NCI-H1694 treated with DMSO at 0.1 percent for 48 hours (cell line): Measurements from ENCODE around the gene NDUFA7.
"Not testable (repeated sequence)": the region's sequence is repeated elsewhere in the genome, so short reads cannot be mapped to it uniquely, and the experiment has no call there.

Experiments used
- DNase-seq: peaks from one replicate; lab custom pipeline; 2025; lab: John Stamatoyannopoulos, UW

Gene NDUFA7

GRCh38 chr19:8319807-8320520 lies 1.2 kb downstream of the NDUFA7 start:
- no peak for DNase-seq

DNA sequence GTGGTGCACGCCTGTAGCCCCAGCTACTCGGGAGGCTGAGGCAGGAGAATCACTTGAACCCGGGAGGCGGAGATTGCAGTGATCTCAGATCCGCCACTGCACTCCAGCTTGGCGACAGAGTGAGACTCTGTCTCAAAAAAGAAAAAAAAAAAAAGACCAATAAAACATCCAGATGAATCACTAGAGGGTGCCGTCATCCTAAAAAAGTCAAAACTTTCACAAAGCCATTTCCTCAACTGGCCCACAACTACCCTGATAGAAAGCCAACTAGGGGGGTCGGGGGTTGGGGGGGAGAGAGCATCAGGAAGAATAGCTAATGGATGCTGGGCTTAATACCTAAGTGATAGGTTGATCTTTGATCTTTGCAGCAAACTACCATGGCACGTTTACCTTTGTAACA lies 2.3 kb downstream of the NDUFA7 start:
- DNase-seq = not testable (repeated sequence)

DNA sequence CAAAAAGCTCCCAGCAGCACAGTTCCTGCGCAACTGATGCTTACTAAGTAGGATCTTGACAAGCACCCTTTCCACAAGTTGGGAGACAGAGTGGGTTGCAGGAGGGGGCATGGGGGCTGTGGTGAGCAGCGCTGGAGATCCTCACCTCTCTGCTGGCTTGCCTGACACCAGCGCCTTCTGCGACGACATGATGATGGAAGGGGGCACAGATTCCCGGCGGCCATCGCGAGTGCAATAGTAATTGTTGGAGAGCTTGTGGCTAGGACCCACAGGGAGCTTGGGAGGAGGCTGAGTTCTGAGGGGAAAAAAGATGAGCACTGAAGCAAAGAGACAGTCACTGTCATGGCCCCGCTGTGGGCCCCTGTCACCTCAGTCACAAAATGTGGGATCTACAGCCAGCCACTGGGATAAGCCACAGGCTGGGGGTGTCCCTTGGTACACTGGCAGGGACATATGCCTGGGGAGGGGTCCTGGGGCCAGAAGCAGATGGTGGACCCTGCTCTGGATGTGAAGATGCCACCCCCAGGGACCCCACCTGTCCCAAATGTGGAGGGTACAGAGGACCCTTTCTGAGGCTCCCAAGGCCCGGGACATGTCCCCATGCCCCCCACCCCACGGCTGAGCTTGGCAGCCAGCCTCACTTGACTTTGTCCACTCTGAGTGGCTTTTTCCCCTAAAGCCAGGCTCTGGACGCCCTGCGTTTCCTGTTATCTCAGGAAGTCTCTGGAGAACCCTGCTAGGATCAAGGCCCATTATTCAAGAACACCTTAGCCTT lies 4.6 kb downstream of the NDUFA7 start:
- no peak for DNase-seq

GRCh38 chr19:8314981-8315640 lies 6.1 kb downstream of the NDUFA7 start:
- DNase-seq = not testable (repeated sequence)

GRCh38 chr19:8311461-8312260 lies 9.5 kb downstream of the NDUFA7 start:
- no peak for DNase-seq

GRCh38 chr19:8310342-8311055 lies 10.7 kb downstream of the NDUFA7 start:
- no peak for DNase-seq

DNA sequence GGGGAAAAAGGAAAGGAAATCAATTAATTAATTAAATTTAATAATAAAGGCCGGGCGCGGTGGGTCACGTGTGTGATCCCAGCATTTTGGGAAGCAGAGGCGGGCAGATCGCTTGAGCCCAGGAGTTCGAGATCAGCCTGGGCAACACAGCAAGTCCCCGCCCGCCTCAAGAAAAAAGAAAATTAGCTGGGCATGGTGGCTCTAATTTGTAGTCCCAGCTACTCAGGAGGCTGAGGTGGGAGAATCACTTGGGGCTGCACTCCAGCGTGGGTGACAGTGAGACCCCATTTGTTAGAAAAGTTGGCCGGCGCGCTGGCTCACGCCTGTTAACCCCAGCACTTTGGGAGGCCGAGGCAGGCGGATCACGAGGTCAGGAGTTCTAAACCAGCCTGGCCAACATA lies 12.3 kb downstream of the NDUFA7 start:
- DNase-seq = no peak

DNA sequence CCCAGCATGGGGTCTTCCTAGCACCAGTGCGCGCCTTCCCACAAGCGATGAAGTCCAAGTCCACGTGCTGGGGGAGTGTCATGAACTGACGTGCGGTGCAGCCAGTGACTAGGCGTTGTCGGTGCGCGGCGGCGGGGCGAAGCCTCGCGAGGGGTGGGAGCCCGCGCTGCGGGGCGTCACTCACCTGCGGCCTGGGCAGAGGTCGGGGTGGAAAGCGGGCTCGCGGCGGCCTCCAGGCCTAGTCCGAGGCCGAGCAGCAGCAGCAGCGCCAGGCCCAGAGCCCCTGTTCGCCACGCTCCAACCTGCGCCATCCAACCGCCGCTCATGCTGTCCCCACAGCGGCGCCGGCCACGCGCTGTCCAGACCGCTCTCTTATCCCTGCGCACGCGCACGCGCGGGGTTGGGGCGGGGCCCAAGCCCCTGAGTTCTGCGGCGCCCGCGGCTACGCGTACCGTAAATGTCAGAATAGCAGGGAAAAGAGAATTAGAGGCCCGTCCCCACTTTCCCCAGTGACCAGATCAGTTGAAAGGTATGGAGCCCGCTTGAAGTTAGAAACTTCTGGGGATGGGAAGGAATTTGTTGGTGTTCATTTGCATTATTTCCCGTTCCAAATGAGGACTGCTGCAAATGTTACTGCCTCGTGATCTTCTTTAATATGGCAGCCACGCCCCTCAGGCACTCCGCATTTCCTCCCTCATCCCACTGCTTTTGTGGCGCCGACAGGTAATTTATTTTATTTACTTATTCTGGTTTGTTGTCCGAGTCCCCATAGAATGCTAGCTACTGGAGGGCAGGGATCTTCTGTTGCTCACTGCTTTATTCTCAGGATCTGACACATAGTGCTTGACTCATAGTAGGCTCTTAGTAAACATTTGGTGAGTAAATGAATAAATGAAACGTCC lies 13.0 kb downstream of the NDUFA7 start, which contains the start of gene CD320:
Gene CD320 (minus strand): TSS at position 394 of the 902 bp plus-strand sequence. CDS start 68 bp downstream, at position 326.
- peak; percentile 74 for DNase-seq

DNA sequence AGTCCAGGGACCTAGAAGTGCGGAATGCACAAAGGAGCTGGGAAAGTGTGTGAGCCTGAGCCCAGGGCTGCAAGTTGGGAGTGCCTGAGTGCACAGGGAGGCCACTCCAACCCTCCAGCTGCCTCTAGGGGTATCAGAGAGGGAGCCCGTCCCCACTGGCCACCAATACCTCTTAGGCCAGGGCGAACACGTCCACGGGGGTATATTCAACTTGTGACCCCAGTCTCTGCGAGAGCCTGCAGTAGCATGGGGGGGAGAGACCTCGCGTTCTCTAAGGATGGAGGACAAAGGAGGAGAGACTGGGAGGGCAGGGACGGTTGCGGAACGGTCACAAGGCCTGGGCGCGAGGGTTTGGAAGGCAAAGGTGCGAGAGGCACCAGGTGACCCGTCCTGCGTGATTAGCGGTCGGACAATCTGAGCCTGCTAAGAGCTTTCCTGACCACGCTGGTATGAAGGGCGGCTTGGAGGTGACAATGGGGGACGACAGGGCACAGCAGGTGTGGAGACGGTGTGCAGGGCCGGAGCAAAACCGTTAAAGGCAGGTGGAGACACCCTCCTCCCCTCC lies 13.7 kb downstream of the NDUFA7 start:
- DNase-seq = no peak

GRCh38 chr19:8306235-8307054 lies 14.7 kb downstream of the NDUFA7 start:
- DNase-seq = no peak

GRCh38 chr19:8305798-8306197 lies 15.4 kb downstream of the NDUFA7 start:
- no peak for DNase-seq

DNA sequence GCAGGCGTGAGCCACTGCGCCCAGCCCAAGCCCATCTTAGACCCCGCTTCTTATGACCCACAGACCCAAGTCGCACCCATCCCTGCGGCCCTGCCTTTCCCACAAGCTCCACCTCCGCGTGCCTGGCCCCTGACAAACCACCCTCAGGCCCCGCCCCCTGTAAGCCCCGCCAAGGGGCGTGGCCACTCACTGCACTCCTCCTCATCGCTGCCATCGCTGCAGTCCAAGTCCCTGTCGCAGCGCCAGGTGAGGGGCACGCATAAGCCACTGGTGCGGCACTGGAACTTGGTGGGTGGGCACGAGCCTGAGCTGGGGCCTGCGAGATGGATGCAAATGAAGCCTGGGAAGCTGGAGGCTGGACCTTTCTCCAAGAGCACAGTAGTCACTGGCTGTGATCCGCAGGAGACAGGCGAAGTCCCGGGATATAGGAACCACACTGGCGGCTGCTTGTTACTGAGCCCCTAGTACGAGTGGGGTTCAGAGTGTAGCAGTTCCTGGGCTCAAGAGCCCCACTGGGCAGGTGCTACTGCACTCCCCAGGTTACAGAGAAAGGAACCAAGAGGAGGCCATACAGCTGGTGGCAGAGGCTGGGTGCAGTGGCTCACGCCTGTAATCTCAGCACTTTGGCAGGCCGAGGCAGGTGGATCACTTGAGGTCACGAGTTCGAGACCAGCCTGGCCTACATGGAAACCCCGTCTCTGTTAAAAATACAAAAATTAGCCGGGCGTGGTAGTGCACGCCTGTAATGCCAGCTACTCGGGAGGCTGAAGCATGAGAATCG lies 16.1 kb downstream of the NDUFA7 start:
- DNase-seq = no peak

DNA sequence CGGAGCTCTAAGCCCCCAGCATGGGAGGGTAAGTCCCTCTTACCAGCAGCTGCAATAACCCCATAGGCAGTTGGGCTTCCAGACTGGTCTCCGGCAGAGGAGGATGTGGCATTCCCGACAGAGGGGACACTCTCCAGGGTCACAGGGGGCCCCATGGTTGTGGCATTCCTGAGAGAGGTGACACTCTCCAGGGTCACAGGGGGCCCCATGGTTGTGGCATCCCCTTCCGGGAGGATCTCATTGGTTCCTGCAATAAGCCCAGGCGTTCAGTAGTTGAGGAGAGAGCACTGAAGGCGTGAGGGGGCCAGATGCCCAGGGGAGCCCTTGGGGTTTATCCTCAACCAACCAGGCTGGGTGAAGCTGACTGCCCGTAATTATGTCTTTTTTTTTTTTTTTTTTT lies 18.4 kb downstream of the NDUFA7 start:
- no peak for DNase-seq

- DNase-seq = no peak
Observed at GRCh38 chr19:8302357-8302691, 18.9 kb downstream of the NDUFA7 start.

DNA sequence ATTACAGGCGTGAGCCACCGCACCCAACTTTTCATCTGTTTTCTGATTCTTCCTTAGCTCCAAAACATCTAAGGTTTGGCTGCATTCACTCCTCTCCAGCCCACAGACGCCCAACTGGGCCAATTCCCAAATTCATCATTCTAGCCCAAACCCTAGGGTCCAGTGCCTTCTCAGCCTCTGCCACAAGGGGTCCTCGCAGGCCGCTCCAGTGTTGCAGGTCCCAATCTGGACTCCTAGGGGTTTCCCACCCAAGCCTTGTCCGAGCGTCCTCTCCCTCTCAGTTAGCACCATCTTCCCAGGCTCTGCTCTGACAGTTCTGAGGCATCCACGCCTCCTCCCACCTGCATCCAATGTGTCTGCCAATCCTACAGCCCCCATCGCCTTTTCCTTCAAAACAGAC lies 29.8 kb downstream of the NDUFA7 start:
- DNase-seq = not testable (repeated sequence)

DNA sequence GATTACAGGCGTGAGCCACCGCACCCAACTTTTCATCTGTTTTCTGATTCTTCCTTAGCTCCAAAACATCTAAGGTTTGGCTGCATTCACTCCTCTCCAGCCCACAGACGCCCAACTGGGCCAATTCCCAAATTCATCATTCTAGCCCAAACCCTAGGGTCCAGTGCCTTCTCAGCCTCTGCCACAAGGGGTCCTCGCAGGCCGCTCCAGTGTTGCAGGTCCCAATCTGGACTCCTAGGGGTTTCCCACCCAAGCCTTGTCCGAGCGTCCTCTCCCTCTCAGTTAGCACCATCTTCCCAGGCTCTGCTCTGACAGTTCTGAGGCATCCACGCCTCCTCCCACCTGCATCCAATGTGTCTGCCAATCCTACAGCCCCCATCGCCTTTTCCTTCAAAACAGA lies 44.7 kb downstream of the NDUFA7 start:
- DNase-seq = not testable (repeated sequence)

DNA sequence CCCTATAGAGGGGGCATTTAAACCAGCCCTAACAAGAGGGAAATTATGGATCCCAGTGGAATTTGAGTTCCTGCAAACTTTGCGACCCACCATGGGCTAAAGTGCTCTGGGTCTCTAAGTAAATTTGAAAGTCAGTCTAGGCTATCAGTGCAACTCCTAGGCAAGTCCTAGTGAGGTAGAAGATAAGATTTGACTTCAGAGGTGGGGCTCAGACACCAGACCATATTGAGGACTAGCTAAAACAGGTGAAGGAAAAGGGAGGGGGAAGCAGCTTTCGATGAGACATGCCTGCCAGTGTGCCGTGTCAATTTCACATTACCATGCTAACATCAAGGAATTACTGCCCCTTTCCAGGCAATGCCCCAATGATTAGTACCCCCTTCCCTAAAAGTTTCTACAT lies 51.5 kb downstream of the NDUFA7 start:
- no peak for DNase-seq

DNA sequence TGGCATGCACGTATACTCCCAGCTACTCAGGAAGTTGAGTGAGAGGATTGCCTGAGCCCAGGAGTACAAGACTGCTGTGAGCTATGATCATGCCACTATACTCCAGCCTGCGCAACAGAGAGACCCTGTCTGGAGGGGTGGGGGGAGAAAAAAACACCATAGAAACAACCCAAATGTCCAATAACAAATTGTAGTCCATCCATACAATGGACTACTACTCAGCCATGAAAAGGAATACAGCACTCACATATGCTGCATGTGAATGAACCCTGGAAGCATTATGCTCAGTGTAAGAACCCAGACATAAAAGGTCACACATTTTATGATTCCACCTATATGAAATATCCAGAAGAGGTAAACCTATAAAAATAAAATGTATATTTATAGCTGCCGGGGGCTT lies 55.3 kb downstream of the NDUFA7 start:
- DNase-seq = no peak
